Activated B cell treated with CpG ODN at 0.5 μM for 24 hours (primary cell): ENCODE data around the gene ETFB. TPM values are rescaled to one million over a fixed set of nuclear protein-coding genes. Genes with fewer than 3 reads are reported as not detected.
"Not testable (repeated sequence)": the region's sequence is repeated elsewhere in the genome, so short reads cannot be mapped to it uniquely, and the experiment has no call there.

ENCODE experiments used
- ATAC-seq: fragments of 200-7000 bp; cut with Tn5 transposase; one replicate; pipeline ENCODE4 v1.10.0; 2021; ENCODE audit warnings: low read depth, mild to moderate bottlenecking, moderate library complexity
- CTCF ChIA-PET: fragments of 350-600 bp; sonication (Branson Sonifier 250); formaldehyde crosslinking; loops from one replicate; lab custom pipeline; 2021; ENCODE audit warnings: antibody characterized with exemption; lab: Charles Lee
- POLR2A ChIA-PET: fragments of 350-600 bp; sonication (Branson Sonifier 250); formaldehyde crosslinking; loops from one replicate; lab custom pipeline; 2021; ENCODE audit warnings: antibody characterized with exemption; lab: Charles Lee
- DNase-seq: peaks from one replicate; pipeline ENCODE4 v3.0.0; 2022
- H3K27ac Mint-ChIP-seq: one replicate; pipeline ENCODE4 v1.8.0; 2020; ENCODE audit warnings: mixed read lengths
- H3K27me3 Mint-ChIP-seq: one replicate; pipeline ENCODE4 v1.8.0; 2021; ENCODE audit warnings: mixed read lengths
- H3K36me3 Mint-ChIP-seq: one replicate; pipeline ENCODE4 v1.8.0; 2021; ENCODE audit warnings: low read depth, mixed read lengths
- H3K4me1 Mint-ChIP-seq: one replicate; pipeline ENCODE4 v1.8.0; 2021; ENCODE audit warnings: mixed read lengths
- H3K4me3 Mint-ChIP-seq: one replicate; pipeline ENCODE4 v1.8.0; 2020; ENCODE audit warnings: mild to moderate bottlenecking, mixed read lengths
- H3K9me3 Mint-ChIP-seq: one replicate; pipeline ENCODE4 v1.8.0; 2020; ENCODE audit warnings: mixed read lengths
- intact Hi-C: fragments of 100-400 bp; cut with micrococcal nuclease; formaldehyde crosslinking; loops from one replicate; pipeline ENCODE4 v1.15.1; 2024
- total RNA-seq: library from RNA; stranded (reverse); gene quantifications from 2 replicates; pipeline ENCODE4 v1.2.3, GENCODE V29; 2022
- TF ChIP-seq, protein P1 (sequence below): fragments of 200-600 bp; IDR thresholded peaks from one replicate; pipeline ENCODE4 v1.8.0; 2022; ENCODE audit warnings: antibody characterized with exemption, mild to moderate bottlenecking

Gene ETFB
- total RNA-seq, 1 donor from 2014 or later, result 43.8 TPM

- no peak overlapping the region for H3K4me3 Mint-ChIP-seq
- DNase-seq, result no peak
- H3K4me1 Mint-ChIP-seq, result peaks cover 3% of the 10 kb centered on the region
- ATAC-seq, result no peak
- no peaks in the 10 kb centered on the region for H3K27me3 Mint-ChIP-seq
- H3K36me3 Mint-ChIP-seq, result no peaks in the 10 kb centered on the region
- intact Hi-C loops, result no loop called here
- POLR2A ChIA-PET, result no interaction called here
- peaks cover 7% of the 10 kb centered on the region for H3K9me3 Mint-ChIP-seq
- H3K27ac Mint-ChIP-seq, result no peak overlapping the region
- TF ChIP-seq, protein P1, sequence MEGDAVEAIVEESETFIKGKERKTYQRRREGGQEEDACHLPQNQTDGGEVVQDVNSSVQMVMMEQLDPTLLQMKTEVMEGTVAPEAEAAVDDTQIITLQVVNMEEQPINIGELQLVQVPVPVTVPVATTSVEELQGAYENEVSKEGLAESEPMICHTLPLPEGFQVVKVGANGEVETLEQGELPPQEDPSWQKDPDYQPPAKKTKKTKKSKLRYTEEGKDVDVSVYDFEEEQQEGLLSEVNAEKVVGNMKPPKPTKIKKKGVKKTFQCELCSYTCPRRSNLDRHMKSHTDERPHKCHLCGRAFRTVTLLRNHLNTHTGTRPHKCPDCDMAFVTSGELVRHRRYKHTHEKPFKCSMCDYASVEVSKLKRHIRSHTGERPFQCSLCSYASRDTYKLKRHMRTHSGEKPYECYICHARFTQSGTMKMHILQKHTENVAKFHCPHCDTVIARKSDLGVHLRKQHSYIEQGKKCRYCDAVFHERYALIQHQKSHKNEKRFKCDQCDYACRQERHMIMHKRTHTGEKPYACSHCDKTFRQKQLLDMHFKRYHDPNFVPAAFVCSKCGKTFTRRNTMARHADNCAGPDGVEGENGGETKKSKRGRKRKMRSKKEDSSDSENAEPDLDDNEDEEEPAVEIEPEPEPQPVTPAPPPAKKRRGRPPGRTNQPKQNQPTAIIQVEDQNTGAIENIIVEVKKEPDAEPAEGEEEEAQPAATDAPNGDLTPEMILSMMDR, result no peak
- CTCF ChIA-PET, result interaction anchor here (0.5 to 1.6 kb wide), 2 partner anchors 18 to 20 kb away, joined by 4 read pairs; no protein-coding TSS in a partner anchor
Measured at GRCh38 chr19:51402117-51402516, 35.9 kb upstream of the ETFB start.

GRCh38 chr19:51399936-51400335 is 33.7 kb upstream of the ETFB start:
- not testable (repeated sequence) for DNase-seq, H3K36me3 Mint-ChIP-seq, H3K27ac Mint-ChIP-seq, H3K27me3 Mint-ChIP-seq, H3K9me3 Mint-ChIP-seq, H3K4me3 Mint-ChIP-seq, ATAC-seq
- POLR2A ChIA-PET, result interaction anchor here (0.9 kb wide), 1 partner anchor 18 kb away, joined by 3 read pairs; the partner anchor contains the start of gene SIGLEC10
- intact Hi-C loops, result loop anchor here (2.0 kb wide), 1 partner anchor 73 kb away; no protein-coding TSS in a partner anchor
- H3K4me1 Mint-ChIP-seq, result peaks cover 15% of the 10 kb centered on the region
- CTCF ChIA-PET, result interaction anchor here (1.5 to 2.3 kb wide), 2 partner anchors 17 to 21 kb away, joined by 9 to 11 read pairs; partner anchors contain the start of gene SIGLEC10

GRCh38 chr19:51399231-51399630 is 33.0 kb upstream of the ETFB start:
- no peak overlapping the region for H3K4me3 Mint-ChIP-seq
- no peaks in the 10 kb centered on the region for H3K27me3 Mint-ChIP-seq
- ATAC-seq (no peak), DNase-seq (no peak)
- H3K27ac Mint-ChIP-seq, result no peak overlapping the region
- intact Hi-C loops, result loop anchor here (2.0 kb wide), 1 partner anchor 74 kb away; no protein-coding TSS in a partner anchor
- H3K9me3 Mint-ChIP-seq, result peaks cover 7% of the 10 kb centered on the region
- peaks cover 22% of the 10 kb centered on the region for H3K4me1 Mint-ChIP-seq
- POLR2A ChIA-PET, result interaction anchor here (0.9 kb wide), 1 partner anchor 18 kb away, joined by 3 read pairs; the partner anchor contains the start of gene SIGLEC10
- TF ChIP-seq, protein P1, result no peak
- no peaks in the 10 kb centered on the region for H3K36me3 Mint-ChIP-seq
- CTCF ChIA-PET, result interaction anchor here (1.5 to 2.5 kb wide), 4 partner anchors 9 to 42 kb away, joined by 8 to 11 read pairs (median 9); partner anchors contain the start of gene SIGLEC10

GRCh38 chr19:51398096-51398704 is 32.0 kb upstream of the ETFB start:
- no peak overlapping the region for H3K4me3 Mint-ChIP-seq
- DNase-seq, result no peak
- intact Hi-C loops, result loop anchor here (1.0 to 2.0 kb wide), 7 partner anchors 19 to 263 kb away; partner anchors contain the start of gene SIGLEC10
- H3K4me1 Mint-ChIP-seq, result peaks cover 28% of the 10 kb centered on the region
- H3K27me3 Mint-ChIP-seq, result no peaks in the 10 kb centered on the region
- TF ChIP-seq, protein P1, result no peak
- no peak overlapping the region for H3K27ac Mint-ChIP-seq
- ChIA-PET POLR2A (interaction anchor here (0.6 kb wide), 1 partner anchor 42 kb away, joined by 5 read pairs; no protein-coding TSS in a partner anchor), CTCF (interaction anchor here (0.9 to 2.5 kb wide), 10 partner anchors 10 to 262 kb away, joined by 3 to 11 read pairs (median 8); partner anchors contain the start of gene SIGLEC10)
- no peaks in the 10 kb centered on the region for H3K36me3 Mint-ChIP-seq
- ATAC-seq, result no peak
- peaks cover 7% of the 10 kb centered on the region for H3K9me3 Mint-ChIP-seq

GRCh38 chr19:51397453-51397852 is 31.3 kb upstream of the ETFB start:
- POLR2A ChIA-PET, result interaction anchor here (0.6 to 0.9 kb wide), 2 partner anchors 30 to 43 kb away, joined by 5 read pairs; no protein-coding TSS in a partner anchor
- H3K36me3 Mint-ChIP-seq, H3K9me3 Mint-ChIP-seq, ATAC-seq, H3K27ac Mint-ChIP-seq, intact Hi-C loops, H3K27me3 Mint-ChIP-seq, H3K4me3 Mint-ChIP-seq, DNase-seq: not testable (repeated sequence)
- H3K4me1 Mint-ChIP-seq, result peaks cover 30% of the 10 kb centered on the region
- CTCF ChIA-PET, result interaction anchor here (0.9 to 2.5 kb wide), 9 partner anchors 10 to 75 kb away, joined by 3 to 10 read pairs (median 6); no protein-coding TSS in a partner anchor
